HUES48 (cell line): ENCODE measurements around the gene ACTR1A.
"Not testable (repeated sequence)": the region's sequence is repeated elsewhere in the genome, so short reads cannot be mapped to it uniquely, and the experiment has no call there.

Experiments
- H3K27ac ChIP-seq: one replicate; pipeline ENCODE4 v1.7.0; 2013; ENCODE audit warnings: low read depth, low read length, inconsistent platforms
- H3K27me3 ChIP-seq: 2 replicates; pipeline ENCODE4 v1.6.1; 2013; ENCODE audit warnings: mild to moderate bottlenecking, low read length; ENCODE audit not compliant: control insufficient read depth, insufficient read depth
- H3K36me3 ChIP-seq: 2 replicates; pipeline ENCODE4 v1.6.1; 2013; ENCODE audit warnings: low read length; ENCODE audit not compliant: control insufficient read depth, insufficient read depth
- H3K4me1 ChIP-seq: 2 replicates; pipeline ENCODE4 v1.6.1; 2013; ENCODE audit warnings: mild to moderate bottlenecking, low read length; ENCODE audit not compliant: control insufficient read depth, insufficient read depth
- H3K4me3 ChIP-seq: 2 replicates; pipeline ENCODE4 v1.5.1; 2013; ENCODE audit warnings: mild to moderate bottlenecking, low read depth, low read length
- H3K9ac ChIP-seq: 2 replicates; pipeline ENCODE4 v1.6.1; 2013; ENCODE audit warnings: mild to moderate bottlenecking, low read depth, low read length, moderate library complexity
- H3K9me3 ChIP-seq: 2 replicates; pipeline ENCODE4 v1.6.1; 2013; ENCODE audit warnings: low read length; ENCODE audit not compliant: control insufficient read depth, insufficient read depth

ACTR1A gene

GRCh38 chr10:102537367-102537766 is 34.9 kb upstream of the ACTR1A start:
- Histone ChIP-seq H3K4me1 (no peaks in the 10 kb centered on the region), H3K9me3 (no peaks in the 10 kb centered on the region), H3K4me3 (no peak overlapping the region), H3K9ac (no peak overlapping the region), H3K27me3 (no peaks in the 10 kb centered on the region), H3K27ac (no peak overlapping the region), H3K36me3 (no peaks in the 10 kb centered on the region)

GRCh38 chr10:102535481-102536147 is 33.1 kb upstream of the ACTR1A start:
- Histone ChIP-seq H3K36me3 (no peaks in the 10 kb centered on the region), H3K9ac (no peak overlapping the region), H3K27me3 (no peaks in the 10 kb centered on the region), H3K4me3 (no peak overlapping the region), H3K27ac (no peak overlapping the region), H3K4me1 (no peaks in the 10 kb centered on the region), H3K9me3 (no peaks in the 10 kb centered on the region)

- H3K27ac ChIP-seq, H3K9me3 ChIP-seq, H3K4me3 ChIP-seq, H3K27me3 ChIP-seq, H3K36me3 ChIP-seq, H3K4me1 ChIP-seq, H3K9ac ChIP-seq: not testable (repeated sequence)
These were observed 32.5 kb upstream of the ACTR1A start for GRCh38 chr10:102534966-102535365.

GRCh38 chr10:102534333-102534732 is 31.8 kb upstream of the ACTR1A start:
- no peaks in the 10 kb centered on the region for H3K36me3 ChIP-seq
- no peak overlapping the region for H3K4me3 ChIP-seq
- no peaks in the 10 kb centered on the region for H3K9me3 ChIP-seq
- H3K9ac ChIP-seq: no peak overlapping the region
- H3K27me3 ChIP-seq: no peaks in the 10 kb centered on the region
- no peaks in the 10 kb centered on the region for H3K4me1 ChIP-seq
- H3K27ac ChIP-seq: no peak overlapping the region

- Histone ChIP-seq H3K27me3 (no peaks in the 10 kb centered on the region), H3K9me3 (no peaks in the 10 kb centered on the region), H3K4me3 (no peak overlapping the region), H3K27ac (no peak overlapping the region), H3K36me3 (no peaks in the 10 kb centered on the region), H3K9ac (no peak overlapping the region), H3K4me1 (no peaks in the 10 kb centered on the region)
These were observed 25.0 kb upstream of the ACTR1A start for GRCh38 chr10:102527546-102527945.

GRCh38 chr10:102524746-102525145 is 22.2 kb upstream of the ACTR1A start:
- Histone ChIP-seq H3K36me3 (no peaks in the 10 kb centered on the region), H3K27me3 (no peaks in the 10 kb centered on the region), H3K27ac (no peak overlapping the region)

GRCh38 chr10:102523250-102524029 is 20.9 kb upstream of the ACTR1A start:
- H3K4me3 ChIP-seq: no peak overlapping the region
- H3K36me3 ChIP-seq: no peaks in the 10 kb centered on the region
- H3K27ac ChIP-seq: no peak overlapping the region
- no peaks in the 10 kb centered on the region for H3K4me1 ChIP-seq
- H3K9ac ChIP-seq: no peak overlapping the region
- no peaks in the 10 kb centered on the region for H3K9me3 ChIP-seq
- H3K27me3 ChIP-seq: no peaks in the 10 kb centered on the region

More at GRCh38 chr10:102524746-102525145, 22.2 kb upstream of the ACTR1A start:
- Histone ChIP-seq H3K4me3 (no peak overlapping the region), H3K9me3 (no peaks in the 10 kb centered on the region), H3K4me1 (no peaks in the 10 kb centered on the region), H3K9ac (no peak overlapping the region)

- H3K27me3 ChIP-seq: no peaks in the 10 kb centered on the region
- no peaks in the 10 kb centered on the region for H3K9me3 ChIP-seq
- H3K9ac ChIP-seq: no peak overlapping the region
- H3K27ac ChIP-seq: no peak overlapping the region
- H3K4me1 ChIP-seq: no peaks in the 10 kb centered on the region
- H3K36me3 ChIP-seq: no peaks in the 10 kb centered on the region
- H3K4me3 ChIP-seq: no peak overlapping the region
These were observed 20.4 kb upstream of the ACTR1A start for GRCh38 chr10:102522874-102523249.

GRCh38 chr10:102519246-102519825 is 16.8 kb upstream of the ACTR1A start:
- no peak overlapping the region for H3K9ac ChIP-seq
- no peak overlapping the region for H3K4me3 ChIP-seq
- H3K36me3 ChIP-seq: 0 out of 2 replicates have a peak, but pooled peaks cover 5% of the 10 kb centered on the region
- no peak overlapping the region for H3K27ac ChIP-seq
- no peaks in the 10 kb centered on the region for H3K4me1 ChIP-seq
- no peaks in the 10 kb centered on the region for H3K9me3 ChIP-seq
- no peaks in the 10 kb centered on the region for H3K27me3 ChIP-seq

- no peaks in the 10 kb centered on the region for H3K27me3 ChIP-seq
- H3K4me1 ChIP-seq: no peaks in the 10 kb centered on the region
- H3K9me3 ChIP-seq: no peaks in the 10 kb centered on the region
- H3K36me3 ChIP-seq: peaks cover 8% of the 10 kb centered on the region; the same call in 1 of the 2 replicates
- H3K9ac ChIP-seq: no peak overlapping the region
- H3K27ac ChIP-seq: no peak overlapping the region
- H3K4me3 ChIP-seq: no peak overlapping the region
These were observed 15.0 kb upstream of the ACTR1A start for GRCh38 chr10:102517553-102517952.

GRCh38 chr10:102515724-102516123 is 13.2 kb upstream of the ACTR1A start:
- Histone ChIP-seq H3K4me1 (no peaks in the 10 kb centered on the region), H3K27me3 (no peaks in the 10 kb centered on the region), H3K27ac (no peak overlapping the region), H3K9me3 (no peaks in the 10 kb centered on the region), H3K4me3 (no peak overlapping the region), H3K36me3 (peaks cover 16% of the 10 kb centered on the region), H3K9ac (no peak overlapping the region)
